SIG-M5 treated with dmso at 0.1 percent for 504 hours (cell line): ENCODE data around the gene KCNMB2.

Source experiments
- DNase-seq: peaks from one replicate; lab custom pipeline; 2025; ENCODE audit not compliant: unreplicated experiment; lab: John Stamatoyannopoulos, UW

KCNMB2 gene

DNA sequence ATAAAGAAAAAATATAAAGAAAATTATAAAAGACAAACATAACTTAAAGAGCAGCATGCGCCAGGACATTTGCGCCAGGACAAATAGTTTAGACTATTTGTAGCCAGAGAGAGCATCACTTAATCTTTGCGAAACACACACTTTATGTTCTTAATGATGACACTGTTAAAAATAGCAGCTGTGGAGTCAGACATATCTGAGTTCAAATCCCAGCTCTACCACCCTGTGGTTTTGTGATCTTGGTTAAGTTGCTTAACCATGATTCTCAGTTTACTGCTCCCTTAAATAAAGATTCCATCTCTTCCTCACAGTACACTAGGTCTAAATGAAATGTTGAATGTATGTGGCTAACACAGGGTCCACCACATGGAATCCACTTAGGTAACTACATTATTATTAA lies 31.4 kb downstream of the KCNMB2 start:
- DNase-seq = no peak

- no peak for DNase-seq
Observed at GRCh38 chr3:178568155-178568731, 32.0 kb downstream of the KCNMB2 start.

GRCh38 chr3:178568911-178569310 lies 32.7 kb downstream of the KCNMB2 start:
- DNase-seq = no peak

DNA sequence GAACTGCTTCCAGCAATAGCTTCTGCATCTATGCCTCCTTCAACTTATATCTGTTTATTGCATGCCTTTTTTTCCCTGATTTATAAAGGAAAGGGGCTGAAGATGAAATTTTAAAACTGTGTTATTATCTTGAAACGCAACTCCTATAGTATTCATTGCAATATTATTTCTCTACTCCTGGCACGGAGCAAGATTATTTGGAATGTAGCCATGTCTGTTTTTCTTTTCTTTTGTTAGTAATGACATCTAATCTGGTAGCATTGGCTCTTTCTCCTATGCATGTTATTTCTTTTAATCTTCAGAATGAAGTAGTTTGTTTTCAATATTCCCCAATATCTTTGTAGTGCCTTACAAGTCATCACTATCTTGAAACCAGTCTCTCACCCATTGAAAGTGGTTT lies 33.6 kb downstream of the KCNMB2 start:
- DNase-seq = no peak

DNA sequence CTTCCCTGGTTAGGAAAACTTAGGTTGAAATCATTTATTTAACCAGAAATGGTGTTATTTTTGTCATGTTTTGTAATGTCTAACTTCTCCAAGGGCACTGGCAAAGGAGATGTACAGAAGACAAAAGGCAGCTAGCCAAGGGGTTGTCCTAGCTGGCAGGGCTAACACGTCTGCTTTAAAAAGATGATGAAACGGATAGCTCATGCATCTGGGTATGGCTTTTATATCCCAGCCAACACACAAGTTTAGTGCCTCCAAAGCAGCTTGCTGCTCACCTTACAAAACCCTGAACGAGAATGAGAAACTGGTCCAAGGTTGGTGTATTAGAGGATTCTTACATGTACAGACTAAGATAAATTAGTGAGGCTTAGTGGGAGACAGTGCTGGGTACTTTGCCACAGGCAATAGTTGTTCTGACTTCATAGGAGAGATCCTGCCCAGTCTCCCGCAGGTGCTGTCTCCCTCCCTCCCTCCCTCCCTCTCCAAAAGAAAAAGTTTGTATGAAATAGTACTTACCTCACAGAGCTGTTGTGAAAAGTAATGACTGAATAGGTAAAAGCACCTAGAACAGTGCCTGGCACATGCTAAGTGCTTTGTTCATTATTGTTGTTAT lies 47.8 kb downstream of the KCNMB2 start:
- DNase-seq = no peak

DNA sequence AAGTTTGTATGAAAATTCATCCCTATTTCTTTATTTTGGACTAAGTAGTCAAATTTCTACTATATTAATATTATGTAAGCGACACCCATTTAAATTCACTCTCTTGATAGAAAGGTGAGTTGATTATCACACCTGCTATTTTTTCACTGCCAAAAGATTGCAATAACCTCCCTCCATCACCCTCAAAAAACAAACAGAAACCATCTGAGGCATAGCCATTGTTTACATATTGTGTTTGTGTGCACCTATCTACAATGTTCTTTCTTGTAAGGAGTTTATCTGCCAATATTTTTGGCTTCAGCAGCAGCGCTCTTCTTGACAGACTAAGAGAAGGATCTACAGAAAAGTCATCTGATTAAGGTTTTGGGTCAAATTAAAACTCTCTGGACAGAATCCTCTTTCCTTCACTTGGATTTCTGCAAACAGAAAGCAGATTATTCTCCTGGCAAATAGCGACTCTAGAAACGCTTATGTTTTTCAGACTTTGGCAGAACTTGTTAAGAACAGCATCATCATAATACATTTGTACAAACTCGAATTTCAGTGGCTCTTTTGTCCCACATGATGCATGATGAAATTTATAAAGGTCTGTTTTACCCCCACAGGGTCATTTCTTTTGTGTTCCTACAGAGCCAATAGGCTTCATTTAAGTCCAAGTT lies 48.6 kb downstream of the KCNMB2 start:
- no peak for DNase-seq

- DNase-seq = no peak
Observed at GRCh38 chr3:178585454-178585853, 49.2 kb downstream of the KCNMB2 start.

GRCh38 chr3:178586076-178586475 lies 49.8 kb downstream of the KCNMB2 start:
- DNase-seq = no peak

- no peak for DNase-seq
Observed at GRCh38 chr3:178588628-178589027, 52.4 kb downstream of the KCNMB2 start.

DNA sequence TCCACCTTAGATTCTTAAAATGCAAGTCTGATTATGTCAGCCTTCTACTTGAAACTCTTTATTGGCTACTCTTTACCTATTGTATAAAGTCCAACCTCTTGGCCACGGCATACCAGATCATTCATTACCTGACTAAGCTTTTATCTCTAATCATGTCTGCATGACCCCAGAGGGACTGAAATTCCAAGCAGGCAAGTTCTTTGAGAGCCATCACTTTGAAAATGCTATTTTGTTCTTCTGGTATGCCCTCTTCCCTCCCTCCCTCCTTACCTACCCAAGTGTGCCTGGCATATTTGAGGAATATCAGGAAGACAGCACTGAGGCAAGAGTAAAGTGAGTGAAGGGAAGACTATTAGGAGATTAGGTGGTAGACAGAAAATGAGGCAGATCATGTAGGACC lies 57.5 kb downstream of the KCNMB2 start:
- no peak for DNase-seq

- DNase-seq = no peak
Observed at GRCh38 chr3:178597371-178597770, 61.1 kb downstream of the KCNMB2 start.

DNA sequence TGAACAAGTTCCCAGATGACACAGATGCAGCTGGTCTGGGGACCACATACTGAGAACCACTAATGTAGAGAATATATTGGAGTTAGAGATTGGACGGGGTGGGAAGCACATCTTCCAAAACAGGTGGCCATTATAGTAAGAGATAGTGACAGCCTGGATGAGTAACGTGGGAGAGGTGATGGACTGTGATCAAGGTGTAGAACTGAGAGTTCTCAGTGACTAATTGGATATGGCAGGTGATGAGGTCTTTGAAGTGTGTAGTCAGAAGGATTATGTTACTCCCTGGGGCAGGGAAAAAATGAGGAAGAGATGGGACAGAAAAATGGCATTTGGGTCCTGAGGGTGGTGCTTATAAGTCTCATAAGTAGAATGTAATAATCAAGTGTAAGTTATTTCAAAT lies 66.6 kb downstream of the KCNMB2 start:
- DNase-seq = no peak

DNA sequence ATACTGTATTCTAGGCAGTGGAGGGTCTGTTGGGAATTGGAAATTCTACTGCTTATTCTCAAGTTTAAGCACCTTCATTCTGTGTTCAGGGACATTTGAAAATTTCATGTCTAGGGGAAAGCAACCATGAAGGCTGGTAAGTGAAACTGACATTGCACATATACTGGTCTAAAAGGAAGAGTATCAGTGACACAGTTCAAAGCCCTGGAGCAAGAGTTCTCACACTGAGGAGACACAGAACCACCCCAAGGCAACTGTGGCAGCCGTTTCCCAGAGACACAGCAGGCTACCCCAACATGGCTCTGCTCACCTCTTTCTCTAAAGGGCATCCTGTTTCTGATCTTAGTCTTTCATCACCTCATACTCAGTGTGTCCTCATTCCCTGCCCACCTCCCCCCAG lies 67.5 kb downstream of the KCNMB2 start:
- DNase-seq = no peak

DNA sequence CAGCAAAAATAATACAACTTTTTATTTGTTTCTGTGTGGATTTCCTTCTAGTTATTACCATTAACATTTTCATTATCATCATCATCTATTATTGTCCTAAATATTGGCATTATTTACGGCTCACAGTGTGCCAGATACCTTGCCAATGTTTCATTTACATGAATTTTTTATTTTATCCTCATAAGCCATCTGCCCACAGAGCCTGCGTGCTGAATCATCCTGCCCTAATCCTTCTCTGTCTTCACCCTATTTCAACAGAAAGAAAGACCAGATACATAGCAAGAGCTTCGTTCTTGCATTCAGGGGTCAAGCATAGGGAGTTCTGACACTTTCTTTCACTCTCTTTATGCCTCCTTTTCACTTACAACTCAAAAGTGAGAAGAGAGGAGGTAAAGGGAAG lies 82.0 kb downstream of the KCNMB2 start:
- DNase-seq = no peak

GRCh38 chr3:178618896-178619295 lies 82.7 kb downstream of the KCNMB2 start:
- no peak for DNase-seq

- DNase-seq = no peak
Observed at GRCh38 chr3:178623666-178624255, 87.5 kb downstream of the KCNMB2 start.

GRCh38 chr3:178624276-178624675 lies 88.0 kb downstream of the KCNMB2 start:
- no peak for DNase-seq

DNA sequence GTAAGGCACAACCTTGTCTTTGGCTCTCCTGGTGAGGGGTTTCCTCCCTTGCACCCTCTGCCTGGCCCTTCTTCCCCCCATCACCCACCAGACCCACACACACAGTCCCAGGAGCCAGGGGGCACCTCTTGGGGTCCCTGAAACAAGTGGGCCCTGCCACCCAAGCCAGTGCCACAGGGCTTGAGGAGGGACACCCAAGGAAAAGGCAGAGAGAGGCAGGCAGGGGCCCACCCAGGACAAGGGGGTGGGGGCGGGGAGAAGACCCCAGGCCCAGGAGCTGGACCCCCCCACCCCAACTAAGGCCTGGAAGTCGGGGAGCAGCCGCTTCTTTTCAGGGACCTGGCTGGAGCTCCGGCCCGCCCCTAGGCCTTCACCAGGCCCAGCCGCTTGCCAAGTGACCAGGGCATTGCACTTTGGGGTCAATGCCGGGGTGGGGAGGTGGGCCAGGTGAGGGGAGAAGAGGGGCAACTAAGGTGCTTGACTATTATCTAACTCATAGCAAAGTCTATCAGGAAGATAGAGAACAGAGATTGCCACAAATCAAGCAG lies 88.9 kb downstream of the KCNMB2 start:
- DNase-seq = no peak

DNA sequence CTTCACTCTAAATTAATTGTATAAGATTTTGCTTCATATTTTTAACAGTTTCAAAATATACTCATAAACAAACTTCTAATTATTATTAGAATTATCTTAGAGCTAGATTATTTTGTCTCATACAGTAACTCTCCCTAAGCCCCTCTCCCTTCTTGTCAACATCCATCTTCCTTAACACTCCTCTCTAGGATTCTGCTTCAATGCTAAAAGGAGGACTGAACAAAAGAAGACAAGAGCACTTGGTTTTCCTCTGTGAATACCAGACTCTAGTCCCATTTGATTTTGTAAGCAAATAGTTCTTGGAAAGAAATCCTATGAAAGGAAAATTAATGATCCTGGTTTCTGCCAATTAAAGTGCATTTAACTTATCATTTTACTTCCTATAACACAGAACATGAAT lies 91.8 kb downstream of the KCNMB2 start:
- DNase-seq = no peak

- DNase-seq = no peak
Observed at GRCh38 chr3:178629430-178630178, 93.4 kb downstream of the KCNMB2 start.

DNA sequence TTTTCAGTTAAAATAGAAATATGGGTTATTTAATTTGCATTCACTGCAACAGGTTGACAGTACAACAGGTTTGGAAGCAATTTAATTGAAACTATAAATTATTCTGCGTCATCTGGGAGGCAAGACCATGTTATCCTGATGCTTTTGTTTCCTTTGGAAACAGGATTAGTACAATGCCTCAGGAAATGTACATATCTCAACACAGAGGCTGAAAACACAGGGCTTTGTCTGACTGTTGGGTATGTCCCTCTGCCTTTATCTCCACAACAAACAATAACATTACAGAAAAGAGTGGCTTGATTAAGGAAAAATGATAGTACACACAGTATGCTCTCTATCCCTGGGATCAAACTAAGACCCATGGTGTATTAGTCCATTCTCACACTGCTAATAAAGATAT lies 95.7 kb downstream of the KCNMB2 start:
- DNase-seq = no peak
